HG03521 (cell line): ENCODE measurements around the gene ZNF618.
A peak's percentile ranks its signal among the peaks of the same experiment; 100 is the strongest.

Source experiments
- ATAC-seq: cut with Tn5 transposase; IDR thresholded peaks from one replicate; pipeline ENCODE4 v1.9.1; 2021; ENCODE audit warnings: mild to moderate bottlenecking, moderate library complexity; ENCODE audit not compliant: unreplicated experiment

Gene ZNF618

DNA sequence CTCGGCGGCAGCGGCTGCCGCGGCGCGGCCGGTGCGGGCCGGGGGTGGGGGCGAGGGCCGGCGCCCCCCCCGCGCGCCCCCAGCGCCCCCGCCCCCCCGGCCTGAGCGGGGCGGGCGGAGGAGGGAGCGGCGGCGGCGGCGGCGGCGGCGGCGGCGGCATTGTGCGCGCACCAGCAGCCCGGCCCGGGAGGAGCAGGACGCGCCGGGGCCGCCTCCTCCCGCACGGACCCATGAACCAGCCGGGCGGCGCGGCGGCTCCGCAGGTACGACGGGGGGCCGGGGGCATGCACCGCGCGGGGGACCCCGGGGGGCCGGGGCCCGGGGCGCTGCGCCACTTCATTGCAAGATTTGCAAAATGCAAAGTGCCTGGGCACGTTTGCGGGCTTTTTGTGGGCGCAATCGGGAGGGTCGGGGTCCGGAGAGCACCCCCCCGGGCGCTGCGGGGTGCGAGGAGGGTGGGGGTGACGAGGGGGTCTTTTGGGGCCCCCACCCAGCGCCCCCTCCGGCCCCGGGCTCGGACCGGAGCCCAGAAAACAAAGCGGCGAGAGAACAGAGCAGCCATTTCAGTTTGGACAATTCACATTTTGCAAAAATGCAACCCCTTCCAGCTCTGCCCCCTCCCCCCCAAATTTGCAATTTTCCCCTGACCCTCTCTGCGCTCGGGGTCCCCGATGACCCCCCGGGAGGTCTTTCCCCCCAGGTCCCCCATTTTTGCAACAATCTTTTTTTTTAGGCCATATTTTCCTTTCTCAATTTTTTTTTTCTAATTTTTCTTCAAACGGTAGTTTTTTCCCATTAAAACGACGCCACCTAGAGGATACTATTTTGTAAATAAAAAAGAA, at the start of gene ZNF618:
Gene ZNF618, plus strand, starts transcription at position 159 of the 842 bp plus-strand sequence. Its CDS starts 72 bp downstream, at position 231.
- ATAC-seq, result peak; percentile 49

DNA sequence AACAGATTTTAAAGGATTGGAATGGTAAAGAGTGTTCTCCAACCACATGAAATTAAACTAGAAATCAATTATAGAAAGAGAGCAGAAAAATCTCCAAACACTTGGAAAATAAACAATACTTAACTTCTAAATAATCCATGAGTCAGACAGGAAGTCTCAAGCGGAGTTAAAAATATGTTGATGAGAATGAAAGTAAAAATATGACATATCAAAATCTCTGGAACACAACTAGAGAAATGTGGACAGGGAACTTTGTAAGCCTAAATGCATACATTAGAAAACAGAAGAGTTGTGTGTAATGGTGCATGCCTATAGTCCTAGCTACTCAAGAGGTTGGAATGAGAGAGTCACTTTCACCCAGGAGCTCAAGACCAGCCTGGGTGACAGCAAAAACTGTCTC, 47.9 kb upstream of the ZNF618 start:
- ATAC-seq, result no peak

- ATAC-seq, result no peak
These were observed 38.8 kb upstream of the ZNF618 start for GRCh38 chr9:113837334-113837733.

DNA sequence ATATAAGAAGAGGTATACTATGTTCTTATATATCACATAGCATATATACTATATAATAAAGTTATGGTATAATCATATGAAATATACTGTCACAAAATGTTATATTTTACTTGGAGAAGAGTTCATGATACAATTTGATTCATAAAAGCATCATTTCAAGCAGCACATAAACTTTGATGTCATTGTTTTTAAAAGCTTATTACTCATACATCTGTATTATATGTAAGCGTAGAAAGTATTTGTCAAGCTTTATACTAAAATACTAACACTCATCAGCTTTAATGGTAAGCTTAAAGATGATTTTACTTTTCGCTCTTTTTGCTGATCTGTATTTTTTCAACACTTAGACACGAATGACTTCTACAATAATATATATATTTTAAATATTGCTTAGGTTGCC, 34.0 kb upstream of the ZNF618 start:
- no peak for ATAC-seq

DNA sequence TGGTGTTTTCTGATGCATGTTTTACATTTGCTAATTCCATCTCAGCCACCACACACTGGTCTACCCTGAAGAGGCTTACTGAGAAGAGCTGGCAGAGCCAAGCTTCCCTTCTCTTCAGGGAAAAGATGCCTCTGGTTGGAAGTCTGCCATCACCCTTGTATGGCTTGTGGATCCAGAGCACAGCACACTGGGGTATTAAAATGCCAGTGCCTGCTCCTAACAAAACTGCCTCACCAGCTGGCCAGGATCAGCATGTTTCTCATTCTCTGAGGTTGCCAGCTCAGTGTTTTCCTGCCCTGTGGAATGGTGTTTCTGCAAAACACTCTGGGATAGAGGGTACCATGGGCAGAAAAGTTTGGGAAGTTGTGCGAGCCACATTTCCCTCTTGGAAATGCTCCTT, 31.6 kb upstream of the ZNF618 start:
- no peak for ATAC-seq

DNA sequence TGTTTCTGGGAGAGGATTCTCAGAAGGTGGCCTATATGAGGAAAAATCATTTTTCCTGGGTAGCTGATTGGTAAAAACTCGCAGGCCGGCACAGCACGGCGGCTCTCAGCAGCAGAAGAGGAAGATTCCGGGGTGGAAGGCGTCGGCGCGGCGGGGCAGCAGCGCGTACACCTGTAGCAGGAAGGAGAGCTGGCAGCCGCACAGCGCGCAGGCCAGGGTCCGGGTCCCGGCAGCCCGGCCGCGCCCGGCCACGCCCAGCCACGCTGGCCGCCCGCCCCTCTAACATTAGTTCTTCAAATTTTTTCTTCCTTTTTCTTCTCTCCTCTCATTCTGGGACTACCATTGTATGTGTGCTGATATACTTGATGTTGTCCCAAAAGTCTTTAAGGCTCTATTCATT, 24.8 kb upstream of the ZNF618 start:
- ATAC-seq, result no peak

DNA sequence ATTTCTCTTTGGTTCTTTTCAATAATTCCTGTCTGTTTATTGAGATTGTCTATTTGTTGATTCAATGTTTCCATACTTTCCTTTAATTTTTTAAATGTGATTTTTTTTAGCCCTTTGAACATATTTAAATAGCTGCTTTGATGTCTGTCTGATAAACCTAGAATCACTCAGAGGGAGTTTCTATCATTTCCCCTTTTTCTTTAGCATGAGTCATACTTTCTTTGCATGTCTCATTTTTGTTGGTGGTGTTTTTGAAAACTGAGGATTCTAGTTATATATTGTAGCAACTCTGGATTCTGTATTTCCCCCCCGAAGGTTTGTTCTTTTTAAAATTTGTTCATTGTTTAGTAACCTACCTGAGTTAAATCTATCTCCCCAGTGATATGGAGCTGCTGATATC, 24.2 kb upstream of the ZNF618 start:
- no peak for ATAC-seq

- no peak for ATAC-seq
These were observed 22.8 kb upstream of the ZNF618 start for GRCh38 chr9:113853333-113853732.

- no peak for ATAC-seq
These were observed 21.8 kb upstream of the ZNF618 start for GRCh38 chr9:113854310-113854709.

GRCh38 chr9:113857875-113858274, 18.2 kb upstream of the ZNF618 start:
- no peak for ATAC-seq

DNA sequence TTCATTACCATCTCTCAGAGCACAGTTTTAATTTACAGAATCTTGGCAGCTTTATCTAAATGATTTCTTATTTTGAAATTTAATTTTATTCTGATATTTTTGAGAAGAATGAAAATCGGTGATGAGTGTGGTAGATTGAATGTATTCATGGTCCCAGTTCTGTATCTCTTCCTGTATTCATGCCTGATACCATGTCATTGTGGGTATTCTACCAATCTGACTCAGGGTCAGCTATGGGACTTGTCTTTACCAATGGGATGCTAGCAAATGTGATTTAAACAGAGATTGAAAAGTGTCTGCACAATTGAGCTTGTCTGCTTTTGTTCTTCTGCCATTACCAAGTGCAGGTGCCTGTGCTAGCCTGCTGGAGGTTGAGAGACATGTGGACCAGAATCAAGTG, 17.8 kb upstream of the ZNF618 start:
- ATAC-seq, result no peak

DNA sequence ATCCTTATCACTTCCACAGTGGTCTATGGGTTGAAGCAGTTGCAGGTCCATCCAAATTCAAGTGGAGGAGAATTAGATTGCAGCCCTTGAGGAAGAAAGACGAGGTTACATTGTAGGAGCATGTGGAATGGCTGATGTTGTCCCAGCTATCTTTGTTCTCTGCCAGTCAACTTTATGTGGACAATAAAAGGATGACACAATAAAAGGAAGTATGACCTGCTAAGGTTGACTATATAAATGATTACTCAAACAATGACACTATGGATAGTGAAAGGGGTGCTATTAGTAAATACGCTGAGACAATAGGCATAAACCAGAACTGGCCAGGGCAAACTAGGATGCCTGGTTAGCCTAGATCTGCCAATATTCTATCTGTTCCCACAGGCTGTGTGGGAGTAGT, 12.8 kb upstream of the ZNF618 start:
- no peak for ATAC-seq

GRCh38 chr9:113868501-113868900, 7.6 kb upstream of the ZNF618 start:
- no peak for ATAC-seq

GRCh38 chr9:113872485-113873143, 3.5 kb upstream of the ZNF618 start:
- no peak for ATAC-seq

- ATAC-seq, result no peak
These were observed 2.7 kb upstream of the ZNF618 start for GRCh38 chr9:113873446-113873845.

- ATAC-seq, result no peak
These were observed 2.2 kb upstream of the ZNF618 start for GRCh38 chr9:113873926-113874325.

GRCh38 chr9:113875459-113876150, 504 bp upstream of the ZNF618 start:
- ATAC-seq, result peak; percentile 6

DNA sequence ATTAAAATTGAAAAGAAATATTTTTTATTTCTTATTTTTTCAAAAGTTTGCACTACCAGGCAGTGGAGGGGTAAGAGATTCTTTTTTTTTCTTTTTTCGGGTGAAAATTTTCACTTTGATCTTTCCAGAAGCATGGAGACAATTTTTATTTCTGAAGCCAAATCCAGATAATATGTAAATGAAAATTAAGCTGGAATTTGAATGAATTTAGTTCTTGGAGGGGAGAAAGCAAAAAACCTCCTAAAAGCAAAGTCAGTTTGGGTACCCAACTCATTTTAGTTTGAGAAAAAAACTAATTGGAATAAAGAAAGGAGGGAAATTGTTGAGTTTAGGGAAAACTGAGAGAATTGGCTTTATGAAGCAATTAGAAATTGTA, 872 bp downstream of the ZNF618 start:
- ATAC-seq, result no peak

- no peak for ATAC-seq
These were observed 3.2 kb downstream of the ZNF618 start for GRCh38 chr9:113879318-113879717.

GRCh38 chr9:113879911-113880310, 3.8 kb downstream of the ZNF618 start:
- ATAC-seq, result no peak

- ATAC-seq, result no peak
These were observed 6.1 kb downstream of the ZNF618 start for GRCh38 chr9:113882181-113882580.

DNA sequence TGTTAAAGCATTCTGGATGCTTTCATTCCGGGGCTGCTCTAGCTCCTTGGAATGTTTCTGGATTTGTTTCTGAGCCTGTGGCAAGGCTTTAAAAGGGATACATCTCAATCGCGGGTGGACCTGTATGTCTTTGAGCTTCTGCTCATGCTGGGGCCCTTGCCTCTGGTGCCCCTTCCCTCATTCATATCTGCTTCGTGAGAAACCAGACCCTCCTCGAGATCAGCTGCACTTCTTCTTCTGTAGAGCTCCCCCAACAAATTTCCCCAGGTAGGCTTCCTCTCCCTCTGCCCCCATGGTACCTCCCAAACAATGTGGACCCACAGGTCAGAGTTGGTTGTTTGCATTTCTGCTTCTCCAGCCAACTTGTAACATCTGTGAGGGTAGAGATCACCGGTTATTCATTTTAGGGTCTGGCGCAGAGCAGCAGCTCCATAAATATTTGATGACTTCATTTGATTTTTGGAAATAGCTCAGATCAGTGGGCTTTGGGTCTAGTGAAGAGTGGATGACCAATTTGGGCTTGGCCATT, 6.6 kb downstream of the ZNF618 start:
- no peak for ATAC-seq
